GM21360 (cell line): ENCODE measurements around the gene RAB1A.
A peak's percentile ranks its signal among the peaks of the same experiment; 100 is the strongest.

Experiments
- ATAC-seq: cut with Tn5 transposase; IDR thresholded peaks from one replicate; pipeline ENCODE4 v1.9.1; 2021; ENCODE audit warnings: mild to moderate bottlenecking, moderate library complexity; ENCODE audit not compliant: unreplicated experiment

Gene RAB1A

GRCh38 chr2:65040400-65041261, 89.3 kb downstream of the RAB1A start:
- peak; percentile 79 for ATAC-seq

GRCh38 chr2:65039640-65040039, 90.3 kb downstream of the RAB1A start:
- no peak for ATAC-seq

- ATAC-seq, result no peak
Measured at GRCh38 chr2:65037178-65037577, 92.7 kb downstream of the RAB1A start.
